ENCODE results near the gene SORBS1.

The SORBS1 gene

DNA sequence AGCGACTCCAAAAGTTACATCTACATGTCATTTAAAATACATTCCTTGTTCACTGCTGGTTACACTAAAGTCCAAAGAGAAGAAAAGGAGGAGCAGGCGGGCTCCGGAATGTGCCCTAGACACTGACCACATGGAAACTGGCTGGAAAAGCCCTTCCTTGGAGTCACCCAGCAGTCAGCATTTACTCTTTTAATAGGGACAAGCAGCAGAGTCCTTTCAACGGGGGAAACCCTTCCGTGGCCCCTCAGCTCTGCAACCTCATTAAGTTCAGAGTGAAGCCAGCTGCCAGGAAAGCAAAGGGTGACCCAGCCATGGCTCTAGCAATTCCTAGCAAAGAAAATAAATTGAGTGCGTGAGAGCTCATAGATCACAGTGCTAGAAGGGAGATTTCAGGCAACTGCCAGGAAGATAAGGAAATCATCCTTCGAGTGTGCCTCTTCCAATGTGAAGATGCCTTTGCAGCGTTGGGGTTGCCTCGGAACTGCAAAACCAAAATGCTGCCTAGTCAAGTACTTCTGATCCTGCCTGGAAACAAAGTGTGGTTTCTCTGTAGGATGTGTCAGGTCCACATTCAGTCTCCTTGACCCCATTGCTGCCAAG lies 101.6 kb downstream of the SORBS1 start:
- TF ChIP-seq, protein P1, sequence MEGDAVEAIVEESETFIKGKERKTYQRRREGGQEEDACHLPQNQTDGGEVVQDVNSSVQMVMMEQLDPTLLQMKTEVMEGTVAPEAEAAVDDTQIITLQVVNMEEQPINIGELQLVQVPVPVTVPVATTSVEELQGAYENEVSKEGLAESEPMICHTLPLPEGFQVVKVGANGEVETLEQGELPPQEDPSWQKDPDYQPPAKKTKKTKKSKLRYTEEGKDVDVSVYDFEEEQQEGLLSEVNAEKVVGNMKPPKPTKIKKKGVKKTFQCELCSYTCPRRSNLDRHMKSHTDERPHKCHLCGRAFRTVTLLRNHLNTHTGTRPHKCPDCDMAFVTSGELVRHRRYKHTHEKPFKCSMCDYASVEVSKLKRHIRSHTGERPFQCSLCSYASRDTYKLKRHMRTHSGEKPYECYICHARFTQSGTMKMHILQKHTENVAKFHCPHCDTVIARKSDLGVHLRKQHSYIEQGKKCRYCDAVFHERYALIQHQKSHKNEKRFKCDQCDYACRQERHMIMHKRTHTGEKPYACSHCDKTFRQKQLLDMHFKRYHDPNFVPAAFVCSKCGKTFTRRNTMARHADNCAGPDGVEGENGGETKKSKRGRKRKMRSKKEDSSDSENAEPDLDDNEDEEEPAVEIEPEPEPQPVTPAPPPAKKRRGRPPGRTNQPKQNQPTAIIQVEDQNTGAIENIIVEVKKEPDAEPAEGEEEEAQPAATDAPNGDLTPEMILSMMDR (IDR thresholded peaks at IDR 0.05; ENCODE audit: low read depth, low read length), result no peak
- H3K4me3 ChIP-seq (ENCODE audit: low read depth, low read length), result no peak overlapping the region

DNA sequence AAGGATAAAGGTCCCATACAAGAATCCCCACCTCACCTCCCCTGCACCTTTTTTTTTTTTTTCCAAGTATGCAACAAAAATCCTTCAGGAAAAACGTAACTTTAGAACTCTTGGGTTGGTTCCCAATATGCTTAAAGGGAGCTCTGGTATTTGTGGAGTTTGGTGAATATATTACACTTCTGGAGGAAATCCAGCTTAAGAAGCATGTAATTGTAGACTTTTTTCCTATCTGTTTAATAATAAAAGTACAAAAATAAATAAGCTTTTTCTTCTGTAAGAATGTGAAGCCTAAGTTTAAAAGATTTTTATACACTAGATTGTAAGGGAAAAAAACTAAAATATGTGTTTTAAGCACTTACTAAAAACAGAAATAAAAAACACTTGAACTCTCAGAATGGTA lies 102.3 kb downstream of the SORBS1 start:
- H3K4me3 ChIP-seq (ENCODE audit: low read depth, low read length), result no peak overlapping the region
- TF ChIP-seq, protein P1 (IDR thresholded peaks at IDR 0.05; ENCODE audit: low read depth, low read length), result no peak

DNA sequence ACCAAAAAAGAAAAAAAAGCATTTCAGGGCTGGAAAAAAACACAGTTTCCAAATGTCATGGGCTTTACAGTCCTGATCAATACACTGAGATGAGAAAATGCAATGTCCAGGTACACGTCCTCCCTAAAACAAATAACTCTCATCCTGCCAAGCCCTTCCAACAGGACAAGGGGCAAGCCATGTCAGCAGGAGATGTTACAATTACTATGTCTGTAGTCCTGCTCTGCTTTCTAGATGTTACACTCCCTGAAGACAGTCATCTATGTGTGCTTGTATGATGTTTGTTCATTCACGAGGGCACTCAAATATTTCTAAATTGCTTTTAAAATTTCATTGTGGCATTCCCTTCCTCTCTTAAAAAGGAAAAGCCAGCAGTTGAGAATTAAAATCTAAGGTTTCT lies 103.2 kb downstream of the SORBS1 start:
- TF ChIP-seq, protein P1 (IDR thresholded peaks at IDR 0.05; ENCODE audit: low read depth, low read length), result no peak
- no peak overlapping the region for H3K4me3 ChIP-seq (ENCODE audit: low read depth, low read length)

DNA sequence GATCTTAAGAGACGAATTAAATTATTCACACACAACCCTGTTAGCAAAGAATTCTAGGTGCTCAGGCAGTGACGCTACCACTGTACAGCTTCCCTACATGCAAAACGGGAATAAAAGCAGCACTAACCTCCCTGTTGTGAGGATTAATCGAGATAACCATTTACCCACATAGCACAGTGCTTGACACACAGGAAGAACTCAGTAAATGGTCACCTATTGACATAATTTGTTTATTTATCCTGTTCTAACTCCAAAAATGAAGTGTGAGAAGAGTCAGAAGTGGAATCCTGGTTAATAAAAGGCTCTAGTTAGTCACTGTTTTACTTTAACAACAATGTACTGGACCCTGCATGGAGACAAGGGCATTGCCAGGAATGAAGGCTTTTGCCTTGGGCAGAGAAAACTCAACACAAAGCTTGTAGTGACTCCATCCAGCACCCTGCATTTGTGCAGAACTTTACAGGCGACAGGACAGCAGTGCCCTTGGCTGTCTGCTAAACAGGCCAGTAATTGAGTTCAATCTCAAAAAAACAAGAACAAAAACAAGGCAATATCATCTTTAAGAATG lies 103.8 kb downstream of the SORBS1 start:
- TF ChIP-seq, protein P1 (IDR thresholded peaks at IDR 0.05; ENCODE audit: low read depth, low read length), result no peak
- no peak overlapping the region for H3K4me3 ChIP-seq (ENCODE audit: low read depth, low read length)

DNA sequence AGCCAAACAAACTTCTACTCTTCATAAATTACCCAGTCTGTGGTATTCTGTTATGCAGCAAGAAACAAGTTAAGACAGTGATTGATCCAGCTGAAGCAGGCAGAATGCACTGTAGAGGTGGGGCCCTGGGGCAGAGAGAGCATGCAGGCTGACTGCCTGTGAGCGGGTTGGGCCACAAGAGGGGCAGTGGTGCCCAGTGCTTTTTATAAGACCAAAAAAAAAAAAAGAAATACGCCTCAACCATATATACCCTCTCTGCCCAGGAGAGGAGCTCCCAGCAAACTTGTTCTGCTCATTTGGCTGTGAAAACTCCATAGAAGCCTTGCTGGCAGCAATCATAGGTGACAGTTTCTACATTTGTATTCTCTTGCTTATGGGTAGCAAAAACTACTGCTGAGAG lies 104.7 kb downstream of the SORBS1 start:
- no peak overlapping the region for H3K4me3 ChIP-seq (ENCODE audit: low read depth, low read length)

DNA sequence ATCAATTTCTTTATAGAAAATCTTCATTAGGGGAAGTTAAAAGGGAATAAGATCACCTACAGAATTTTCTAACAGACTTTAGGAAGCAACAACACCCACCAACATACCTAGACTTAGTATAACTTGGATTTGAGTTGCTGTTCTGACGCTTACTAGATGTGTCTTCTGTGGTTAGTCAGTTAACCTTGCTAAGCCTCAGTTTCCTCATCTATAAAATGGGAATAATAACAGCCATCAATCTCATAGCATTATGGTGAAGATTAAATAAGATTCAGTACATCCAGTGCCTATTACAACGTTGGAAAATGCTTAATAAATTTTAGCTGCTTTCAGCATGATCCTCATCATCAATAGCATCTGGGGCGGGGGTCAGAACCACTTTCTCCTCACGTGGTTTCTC lies 106.2 kb downstream of the SORBS1 start:
- no peak overlapping the region for H3K4me3 ChIP-seq (ENCODE audit: low read depth, low read length)
- TF ChIP-seq, protein P1 (IDR thresholded peaks at IDR 0.05; ENCODE audit: low read depth, low read length), result no peak

More for the DNA sequence above, 104.7 kb downstream of the SORBS1 start:
- TF ChIP-seq, protein P1 (IDR thresholded peaks at IDR 0.05; ENCODE audit: low read depth, low read length), result no peak

DNA sequence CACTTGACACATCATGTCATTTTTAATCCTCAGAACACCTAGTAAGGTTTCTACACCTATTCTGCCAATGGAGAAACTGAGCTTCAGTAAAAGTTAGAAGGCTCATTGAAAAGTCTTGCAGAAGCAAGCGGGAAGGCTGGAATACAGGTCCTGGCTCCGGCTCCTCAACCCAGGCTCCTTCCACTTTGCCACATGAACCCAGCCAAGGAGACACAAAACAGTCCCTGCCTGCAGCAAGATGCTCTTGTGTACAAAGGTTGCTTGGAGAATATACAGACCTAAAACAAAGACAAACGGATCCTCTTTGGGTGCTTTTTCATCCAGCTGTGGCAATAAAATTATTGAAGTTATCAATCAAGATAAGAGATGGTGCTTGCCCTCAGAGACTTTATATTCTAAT lies 106.8 kb downstream of the SORBS1 start:
- TF ChIP-seq, protein P1 (IDR thresholded peaks at IDR 0.05; ENCODE audit: low read depth, low read length), result no peak
- no peak overlapping the region for H3K4me3 ChIP-seq (ENCODE audit: low read depth, low read length)
